Esophagus squamous epithelium (tissue), 5 donors: ENCODE measurements around the gene SMIM22. TPM values are rescaled to one million over a fixed set of nuclear protein-coding genes. Genes with fewer than 3 reads are reported as not detected.

Experiments used
- DNase-seq: peaks from one replicate; lab custom pipeline; 2025; lab: John Stamatoyannopoulos, UW
- H3K27ac ChIP-seq, 4 donors: fragments of 200-600 bp; sonication (generic); one replicate each; pipeline ENCODE4 v1.5.1; 2016 to 2019; ENCODE audit warnings: mild to moderate bottlenecking in 1 of 4
- H3K27me3 ChIP-seq, 4 donors: fragments of 200-600 bp; sonication (generic); 1 replicate in 3 of 4; 2 replicates in 1 of 4; pipeline versions ENCODE4 v1.5.1 to v1.6.0; 2017 to 2021; ENCODE audit warnings: antibody characterized with exemption in 1 of 4
- H3K36me3 ChIP-seq, 3 donors: fragments of 200-600 bp; sonication (generic); one replicate each; pipeline ENCODE4 v1.5.1; 2016 to 2019
- H3K4me1 ChIP-seq, 3 donors: fragments of 200-600 bp; sonication (generic); one replicate each; pipeline ENCODE4 v1.5.1; 2017 to 2019
- H3K4me3 ChIP-seq, 4 donors: fragments of 200-600 bp; sonication (generic); 1 replicate in 3 of 4; 2 replicates in 1 of 4; pipeline ENCODE4 v1.5.1; 2016 to 2019; ENCODE audit warnings: mild to moderate bottlenecking in 2 of 4, moderate library complexity in 1 of 4
- H3K9me3 ChIP-seq, 3 donors: fragments of 200-600 bp; sonication (generic); one replicate each; pipeline ENCODE4 v1.5.1; 2016 to 2019
- POLR2A ChIP-seq, 4 donors: fragments of 450-650 bp; IDR thresholded peaks; one replicate each; pipeline ENCODE4 v1.6.1; 2017; ENCODE audit warnings: antibody characterized with exemption in 4 of 4, mild to moderate bottlenecking in 4 of 4, moderate library complexity in 3 of 4
- WGBS, 2 donors: methylation state at CpG; one replicate each; pipeline ENCODE4 v1.1.5; 2018; 5-methylcytosine and 5-hydroxymethylcytosine counted together
- intact Hi-C: fragments of 100-400 bp; cut with DNase I; formaldehyde crosslinking; loops from one replicate; pipeline ENCODE4 v1.15.0; 2022
- total RNA-seq, 4 donors: library from RNA; depleted of rRNA; stranded (reverse); fragments of >200 nt; gene quantifications; one replicate each; pipeline ENCODE4 v1.1.0, GENCODE V29; 2016
- TF ChIP-seq, protein P1 (sequence below), 6 experiments: fragments of 450-650 bp in 4 of 6; fragments of 200-600 bp in 2 of 6; sonication (generic) in 2 of 6; IDR thresholded peaks; one replicate each; pipeline ENCODE4 v1.5.1; 2016 to 2019; ENCODE audit warnings: antibody characterized with exemption in 6 of 6, mild to moderate bottlenecking in 4 of 6, moderate library complexity in 4 of 6
- donor health status: DM: yes; HTN: yes; CAD: no.

Gene SMIM22
- total RNA-seq, 4 donors from 2014 or later = 4.8 to 10.2 (median 5.2) TPM; not detected in 1

DNA sequence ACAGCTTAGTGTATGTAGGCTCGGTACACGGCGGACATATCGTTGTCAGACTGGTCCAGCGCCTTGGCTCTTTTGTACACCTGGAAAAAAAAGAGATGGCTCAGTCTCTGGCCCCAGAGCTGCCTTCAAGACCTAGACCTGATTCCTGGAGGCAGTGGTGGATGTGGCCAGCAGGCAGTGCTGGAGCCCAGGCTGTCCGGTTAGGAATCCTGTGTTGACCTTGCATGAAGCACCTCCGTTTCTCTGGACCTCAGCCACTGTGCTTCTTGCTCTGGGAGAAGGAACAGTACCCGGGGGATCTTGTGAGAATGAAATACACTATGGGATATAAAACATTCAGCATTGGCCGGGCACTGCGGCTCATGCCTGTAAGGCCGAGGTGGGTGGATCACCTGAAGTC lies 10.1 kb downstream of the SMIM22 start:
- WGBS, 2 donors = 84 to 89% methylated on average over 11 of the region's 11 CpGs
- no peak for DNase-seq
- TF ChIP-seq, protein P1, sequence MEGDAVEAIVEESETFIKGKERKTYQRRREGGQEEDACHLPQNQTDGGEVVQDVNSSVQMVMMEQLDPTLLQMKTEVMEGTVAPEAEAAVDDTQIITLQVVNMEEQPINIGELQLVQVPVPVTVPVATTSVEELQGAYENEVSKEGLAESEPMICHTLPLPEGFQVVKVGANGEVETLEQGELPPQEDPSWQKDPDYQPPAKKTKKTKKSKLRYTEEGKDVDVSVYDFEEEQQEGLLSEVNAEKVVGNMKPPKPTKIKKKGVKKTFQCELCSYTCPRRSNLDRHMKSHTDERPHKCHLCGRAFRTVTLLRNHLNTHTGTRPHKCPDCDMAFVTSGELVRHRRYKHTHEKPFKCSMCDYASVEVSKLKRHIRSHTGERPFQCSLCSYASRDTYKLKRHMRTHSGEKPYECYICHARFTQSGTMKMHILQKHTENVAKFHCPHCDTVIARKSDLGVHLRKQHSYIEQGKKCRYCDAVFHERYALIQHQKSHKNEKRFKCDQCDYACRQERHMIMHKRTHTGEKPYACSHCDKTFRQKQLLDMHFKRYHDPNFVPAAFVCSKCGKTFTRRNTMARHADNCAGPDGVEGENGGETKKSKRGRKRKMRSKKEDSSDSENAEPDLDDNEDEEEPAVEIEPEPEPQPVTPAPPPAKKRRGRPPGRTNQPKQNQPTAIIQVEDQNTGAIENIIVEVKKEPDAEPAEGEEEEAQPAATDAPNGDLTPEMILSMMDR (IDR thresholded peaks at IDR 0.05) = no peak
- no peak for TF ChIP-seq POLR2A (IDR thresholded peaks at IDR 0.05)
- H3K4me1 ChIP-seq = peaks cover 17 to 30% (median 19%) of the 10 kb centered on the region in 3 donors
- H3K27ac ChIP-seq = no peak overlapping the region
- H3K27me3 ChIP-seq = no peaks in the 10 kb centered on the region
- H3K4me3 ChIP-seq = no peak overlapping the region
- H3K36me3 ChIP-seq = peaks cover 0 to 61% (median 16%) of the 10 kb centered on the region in 3 donors
- no peaks in the 10 kb centered on the region for H3K9me3 ChIP-seq
- intact Hi-C loops = no loop called here

DNA sequence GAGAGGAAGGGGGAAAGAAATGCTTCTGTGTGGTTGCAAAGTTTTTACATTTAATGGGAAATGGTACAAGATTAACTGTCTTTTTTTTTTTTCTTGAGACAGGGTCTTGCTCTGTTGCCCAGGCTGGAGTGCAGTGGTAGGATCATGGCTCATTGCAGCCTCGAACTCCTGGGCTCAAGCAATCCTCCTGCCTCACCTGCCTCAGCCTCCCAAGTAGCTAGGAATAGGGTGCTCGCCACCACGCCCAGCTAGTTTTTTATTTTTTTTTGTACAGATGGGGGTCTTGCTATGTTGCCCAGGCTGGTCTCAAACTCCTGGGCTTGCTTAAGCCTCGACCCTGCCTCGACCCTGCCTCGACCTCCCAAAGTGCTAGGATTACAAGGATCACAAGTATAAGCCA lies 11.1 kb downstream of the SMIM22 start:
- Histone ChIP-seq H3K27me3 (no peaks in the 10 kb centered on the region), H3K9me3 (no peaks in the 10 kb centered on the region), H3K4me3 (no peak overlapping the region), H3K36me3 (peaks cover 0 to 71% (median 19%) of the 10 kb centered on the region in 3 donors), H3K27ac (no peak overlapping the region), H3K4me1 (peaks cover 7 to 29% (median 8%) of the 10 kb centered on the region in 3 donors)
- DNase-seq = no peak
- no peak for TF ChIP-seq POLR2A (IDR thresholded peaks at IDR 0.05)
- TF ChIP-seq, protein P1 (IDR thresholded peaks at IDR 0.05) = no peak
- 85 to 97% methylated on average over 6 of the region's 6 CpGs for WGBS, 2 donors
- intact Hi-C loops = no loop called here

DNA sequence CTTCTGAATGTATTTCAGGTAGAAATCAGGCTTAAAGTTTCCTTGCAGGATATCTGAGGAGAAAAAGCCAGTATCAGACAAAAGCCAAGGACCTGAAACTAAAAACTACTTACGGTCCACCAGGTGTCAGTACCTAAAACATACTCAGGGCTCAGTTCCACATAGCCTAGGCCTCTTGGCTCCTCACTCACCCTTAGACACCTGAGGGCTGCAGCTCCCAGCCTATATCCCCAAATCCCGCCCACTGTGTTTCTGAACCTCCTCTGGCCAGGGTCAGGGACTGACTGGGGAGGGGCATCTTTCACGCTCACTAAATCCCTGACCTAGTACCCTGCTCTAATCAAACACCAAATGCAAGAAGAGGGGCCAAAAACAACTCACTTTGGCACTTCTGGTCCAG lies 16.1 kb downstream of the SMIM22 start:
- TF ChIP-seq, protein P1 (IDR thresholded peaks at IDR 0.05) = no peak
- TF ChIP-seq POLR2A (IDR thresholded peaks at IDR 0.05) = no peak

DNA sequence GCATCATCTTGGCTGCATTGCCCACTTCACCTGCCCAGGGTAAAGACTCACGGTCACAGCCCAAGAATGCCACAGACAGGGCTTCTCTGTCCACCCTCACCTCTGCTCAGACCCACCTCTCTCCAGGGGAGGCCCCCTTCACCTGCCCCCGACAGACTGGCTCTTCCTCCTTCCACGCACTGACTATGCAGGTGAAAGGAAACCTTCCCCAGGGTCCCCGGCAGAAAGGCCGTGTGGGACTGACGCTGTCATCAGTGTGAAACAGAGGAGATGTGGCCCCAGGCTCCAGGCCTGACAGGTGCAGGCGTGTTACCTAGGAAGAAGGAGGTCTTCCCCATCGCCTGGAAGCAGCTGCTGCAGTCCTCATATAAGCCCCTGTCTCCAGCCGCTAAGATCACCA lies 16.6 kb downstream of the SMIM22 start:
- intact Hi-C loops = no loop called here
- 65% methylated on average over 5 of the region's 9 CpGs; no CpG with 5 or more reads in 1 of the 2 donors for WGBS, 2 donors

More for the DNA sequence above, 16.1 kb downstream of the SMIM22 start:
- WGBS, 2 donors = 94 to 100% methylated on average over 1 to 2 of the region's 3 CpGs
- H3K27me3 ChIP-seq = no peaks in the 10 kb centered on the region
- peak overlapping the region in 1 of 4 donors; percentile 42 for H3K27ac ChIP-seq
- H3K4me1 ChIP-seq = peaks cover 0 to 28% (median 3%) of the 10 kb centered on the region in 3 donors
- H3K36me3 ChIP-seq = peaks cover 7 to 99% (median 40%) of the 10 kb centered on the region in 3 donors
- H3K4me3 ChIP-seq = no peak overlapping the region
- no peaks in the 10 kb centered on the region for H3K9me3 ChIP-seq
- intact Hi-C loops = no loop called here
- DNase-seq = no peak

More for the DNA sequence above, 16.6 kb downstream of the SMIM22 start:
- Histone ChIP-seq H3K4me3 (no peak overlapping the region), H3K36me3 (peaks cover 7 to 99% (median 40%) of the 10 kb centered on the region in 3 donors), H3K27me3 (no peaks in the 10 kb centered on the region), H3K27ac (no peak overlapping the region), H3K9me3 (no peaks in the 10 kb centered on the region), H3K4me1 (peaks cover 0 to 28% (median 3%) of the 10 kb centered on the region in 3 donors)
- TF ChIP-seq, protein P1 (IDR thresholded peaks at IDR 0.05) = no peak
- no peak for DNase-seq
